Keratinocyte (primary cell): Measurements from ENCODE around the gene ADCY5. TPM values are rescaled to one million over a fixed set of nuclear protein-coding genes. Genes with fewer than 3 reads are reported as not detected.

Experiments used
- DNase-seq: peaks from one replicate; pipeline ENCODE4 v3.0.0-alpha.2; 2011; ENCODE audit warnings: low read depth, missing footprints, low spot score
- FAIRE-seq: peaks from 2 replicates; lab custom pipeline; 2011; peaks lifted over from hg19 to GRCh38; lab: Jason Lieb, UNC
- H2AFZ ChIP-seq: 2 replicates; pipeline ENCODE4 v1.6.0; 2012; ENCODE audit warnings: low read length, control low read depth, inconsistent platforms; ENCODE audit not compliant: control insufficient read depth
- H3K27ac ChIP-seq: 2 replicates; pipeline ENCODE4 v1.5.1; 2011; ENCODE audit warnings: low read length; ENCODE audit not compliant: control insufficient read depth, insufficient read depth
- H3K27me3 ChIP-seq: 3 replicates; pipeline ENCODE4 v1.6.0; 2011; ENCODE audit warnings: low read length; ENCODE audit not compliant: control insufficient read depth, insufficient read depth; ENCODE audit errors: extremely low read depth
- H3K36me3 ChIP-seq, 2 experiments: 2 replicates in 1 of 2; 3 replicates in 1 of 2; pipeline ENCODE4 v1.5.1; 2011; ENCODE audit warnings: low read length in 2 of 2, mild to moderate bottlenecking in 1 of 2; ENCODE audit not compliant: control insufficient read depth in 2 of 2, insufficient read depth in 2 of 2; ENCODE audit errors: extremely low read depth in 1 of 2
- H3K4me1 ChIP-seq: 3 replicates; pipeline ENCODE4 v1.5.1; 2011; ENCODE audit warnings: low read length; ENCODE audit not compliant: control insufficient read depth, insufficient read depth; ENCODE audit errors: extremely low read depth
- H3K4me2 ChIP-seq: 3 replicates; pipeline ENCODE4 v1.6.0; 2011; ENCODE audit warnings: low read depth, low read length; ENCODE audit not compliant: control insufficient read depth, insufficient read depth; ENCODE audit errors: extremely low read depth
- H3K4me3 ChIP-seq, 3 experiments: fragments of 200-600 bp in 1 of 3; sonication (generic) in 1 of 3; 2 replicates in 2 of 3; 3 replicates in 1 of 3; pipeline ENCODE4 v1.5.1; 2011 to 2016; ENCODE audit warnings: low read length in 3 of 3, mild to moderate bottlenecking in 3 of 3, control low read depth in 2 of 3, inconsistent platforms in 1 of 3, low read depth in 1 of 3, mixed read lengths in 1 of 3, mixed run types in 1 of 3, moderate library complexity in 1 of 3; ENCODE audit not compliant: control insufficient read depth in 2 of 3, insufficient read depth in 2 of 3; ENCODE audit errors: extremely low read depth in 1 of 3
- H3K79me2 ChIP-seq: 2 replicates; pipeline ENCODE4 v1.6.0; 2012; ENCODE audit warnings: low read length; ENCODE audit not compliant: control insufficient read depth, insufficient read depth
- H3K9ac ChIP-seq: 3 replicates; pipeline ENCODE4 v1.6.0; 2011; ENCODE audit warnings: low read length; ENCODE audit not compliant: control insufficient read depth, insufficient read depth; ENCODE audit errors: extremely low read depth
- H3K9me1 ChIP-seq: 3 replicates; pipeline ENCODE4 v1.6.0; 2011; ENCODE audit warnings: low read length; ENCODE audit not compliant: control insufficient read depth, insufficient read depth; ENCODE audit errors: extremely low read depth
- H3K9me3 ChIP-seq: 2 replicates; pipeline ENCODE4 v1.5.1; 2012; ENCODE audit warnings: low read depth, low read length; ENCODE audit not compliant: control insufficient read depth
- H4K20me1 ChIP-seq: 3 replicates; pipeline ENCODE4 v1.6.0; 2011; ENCODE audit warnings: low read length; ENCODE audit not compliant: control insufficient read depth, insufficient read depth; ENCODE audit errors: extremely low read depth
- EZH2 ChIP-seq: IDR thresholded peaks from one replicate; pipeline ENCODE4 v1.6.1; 2012; ENCODE audit warnings: inconsistent platforms, mild to moderate bottlenecking, low read length, moderate library complexity
- dilution Hi-C: fragments of 300-500 bp; cut with MboI; formaldehyde crosslinking; loops from one replicate; pipeline ENCODE4 v1.7.0; 2020; ENCODE audit warnings: low sequenced_read_pairs; ENCODE audit not compliant: extremely low pct_ligation_motif_present
- polyA plus RNA-seq, 5 experiments: library from polyadenylated mRNA; depleted of rRNA in 3 of 5; stranded (reverse) in 3 of 5; stranded (forward) in 1 of 5; unstranded in 1 of 5; fragments of >200 nt; gene quantifications; 1 replicate in 1 of 5; 2 replicates in 3 of 5; 3 replicates in 1 of 5; pipeline versions ENCODE4 v1.2.1 to v1.2.3, GENCODE V29; 2011 to 2012; ENCODE audit warnings: missing spikeins in 2 of 5, low read depth in 1 of 5, low replicate concordance in 1 of 5
- TF ChIP-seq, protein P1 (sequence below), 3 experiments: IDR thresholded peaks in 1 of 3; conservative IDR thresholded peaks in 1 of 3; optimal IDR thresholded peaks in 1 of 3; 2 replicates in 2 of 3; 3 replicates in 1 of 3; pipeline versions ENCODE3 to v1.5.1; 2011; ENCODE audit warnings: low read length in 3 of 3, mild to moderate bottlenecking in 3 of 3, moderate library complexity in 2 of 3, control low read depth in 1 of 3, inconsistent platforms in 1 of 3; ENCODE audit not compliant: insufficient read depth in 2 of 3; ENCODE audit errors: extremely low read depth in 1 of 3

Gene ADCY5
- polyA plus RNA-seq, 1 donor (not counting 4 experiments of a cell fraction or from before 2014, with no cell fraction given) = not detected

DNA sequence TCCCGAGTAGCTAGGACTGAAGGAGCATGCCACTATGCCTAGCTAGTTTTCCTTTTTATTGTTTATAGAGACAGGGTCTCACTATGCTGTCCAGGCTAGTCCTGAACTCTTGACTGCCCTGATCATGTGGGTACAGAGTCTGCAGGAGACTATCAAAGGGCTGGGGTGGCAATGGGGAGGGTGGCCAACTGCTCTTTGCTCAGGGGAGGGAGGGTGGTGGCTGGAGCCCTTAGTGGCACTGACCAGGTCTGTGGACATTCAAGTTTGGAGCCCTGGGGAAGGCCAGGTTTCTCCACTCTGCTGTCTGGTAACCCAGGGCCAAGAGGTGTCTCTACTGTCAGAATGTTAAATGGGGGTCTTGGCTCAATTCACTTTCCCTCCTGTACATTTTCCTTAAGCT, 125.1 kb downstream of the ADCY5 start:
- TF ChIP-seq EZH2 = no peak
- TF ChIP-seq, protein P1, sequence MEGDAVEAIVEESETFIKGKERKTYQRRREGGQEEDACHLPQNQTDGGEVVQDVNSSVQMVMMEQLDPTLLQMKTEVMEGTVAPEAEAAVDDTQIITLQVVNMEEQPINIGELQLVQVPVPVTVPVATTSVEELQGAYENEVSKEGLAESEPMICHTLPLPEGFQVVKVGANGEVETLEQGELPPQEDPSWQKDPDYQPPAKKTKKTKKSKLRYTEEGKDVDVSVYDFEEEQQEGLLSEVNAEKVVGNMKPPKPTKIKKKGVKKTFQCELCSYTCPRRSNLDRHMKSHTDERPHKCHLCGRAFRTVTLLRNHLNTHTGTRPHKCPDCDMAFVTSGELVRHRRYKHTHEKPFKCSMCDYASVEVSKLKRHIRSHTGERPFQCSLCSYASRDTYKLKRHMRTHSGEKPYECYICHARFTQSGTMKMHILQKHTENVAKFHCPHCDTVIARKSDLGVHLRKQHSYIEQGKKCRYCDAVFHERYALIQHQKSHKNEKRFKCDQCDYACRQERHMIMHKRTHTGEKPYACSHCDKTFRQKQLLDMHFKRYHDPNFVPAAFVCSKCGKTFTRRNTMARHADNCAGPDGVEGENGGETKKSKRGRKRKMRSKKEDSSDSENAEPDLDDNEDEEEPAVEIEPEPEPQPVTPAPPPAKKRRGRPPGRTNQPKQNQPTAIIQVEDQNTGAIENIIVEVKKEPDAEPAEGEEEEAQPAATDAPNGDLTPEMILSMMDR (optimal IDR thresholded peaks at IDR 0.05 in 1 of 3, IDR thresholded peaks at IDR 0.05 in 1 of 3, conservative IDR thresholded peaks at IDR 0.05 in 1 of 3; ENCODE audit: extremely low read depth in 1 of 3, insufficient read depth in 2 of 3, low read length in 3 of 3) = no peak
- Histone ChIP-seq H4K20me1 (no peaks in the 10 kb centered on the region), H3K9me3 (no peaks in the 10 kb centered on the region), H3K9me1 (no peaks in the 10 kb centered on the region), H3K36me3 (no peaks in the 10 kb centered on the region), H3K9ac (no peak overlapping the region), H3K4me3 (no peak overlapping the region), H3K27ac (no peak overlapping the region), H3K4me1 (no peaks in the 10 kb centered on the region), H3K4me2 (no peak overlapping the region), H3K27me3 (peaks cover 23% of the 10 kb centered on the region), H3K79me2 (no peaks in the 10 kb centered on the region), H2AFZ (no peak overlapping the region)
- dilution Hi-C loops = no loop called here
- FAIRE-seq (no peak), DNase-seq (no peak)

DNA sequence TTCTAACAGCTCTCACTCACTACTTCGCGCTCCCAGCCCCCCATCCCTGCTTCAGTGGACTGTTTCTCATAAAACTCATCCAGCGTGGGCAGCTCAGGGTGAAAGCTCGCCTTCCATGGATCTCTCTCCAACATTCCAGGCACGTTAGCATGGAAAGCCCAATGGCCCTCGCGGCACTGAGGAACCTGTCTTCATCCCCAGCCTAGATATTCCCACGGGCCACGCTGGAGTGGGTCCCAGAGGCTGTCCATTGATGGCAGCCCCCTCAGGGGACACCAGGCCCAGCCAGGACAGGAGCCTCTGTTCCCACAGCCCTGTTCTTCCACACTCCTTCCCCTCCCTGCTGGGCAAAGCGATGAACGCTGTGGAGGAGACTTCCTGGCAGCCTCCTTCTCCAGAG, 126.0 kb downstream of the ADCY5 start:
- no peak overlapping the region for H3K27ac ChIP-seq
- no peak overlapping the region for H3K9ac ChIP-seq
- no peak for TF ChIP-seq EZH2
- dilution Hi-C loops = no loop called here
- H3K27me3 ChIP-seq = peaks cover 23% of the 10 kb centered on the region
- no peaks in the 10 kb centered on the region for H3K36me3 ChIP-seq
- H3K4me1 ChIP-seq = no peaks in the 10 kb centered on the region
- no peak for FAIRE-seq
- no peaks in the 10 kb centered on the region for H4K20me1 ChIP-seq
- H3K9me3 ChIP-seq = no peaks in the 10 kb centered on the region
- H3K4me2 ChIP-seq = no peak overlapping the region
- no peaks in the 10 kb centered on the region for H3K9me1 ChIP-seq
- H3K4me3 ChIP-seq = no peak overlapping the region
- DNase-seq = no peak
- no peaks in the 10 kb centered on the region for H3K79me2 ChIP-seq
- H2AFZ ChIP-seq = no peak overlapping the region

DNA sequence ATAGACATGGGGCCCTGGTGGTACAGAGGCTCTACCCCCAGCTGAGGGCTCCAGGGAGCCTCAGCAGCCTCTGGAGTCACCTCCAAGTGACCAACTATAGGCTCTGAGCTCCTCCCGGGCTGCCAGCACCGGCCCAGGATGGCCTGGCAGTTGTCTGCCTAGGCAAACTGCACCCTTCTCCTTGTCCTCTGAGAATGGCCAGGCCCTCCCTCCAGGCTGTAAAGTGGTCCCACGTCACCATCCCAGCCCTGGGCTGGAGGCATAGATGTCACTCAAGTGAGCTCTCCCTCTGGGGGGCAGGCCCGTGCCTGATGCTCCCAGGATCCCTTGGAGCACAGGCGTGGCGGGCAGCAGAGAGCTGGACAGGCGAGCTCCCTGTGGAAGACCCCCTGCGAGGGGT, 127.1 kb downstream of the ADCY5 start:
- H3K9me3 ChIP-seq = no peaks in the 10 kb centered on the region
- H3K27ac ChIP-seq = no peak overlapping the region
- no peaks in the 10 kb centered on the region for H3K9me1 ChIP-seq
- H4K20me1 ChIP-seq = no peaks in the 10 kb centered on the region
- TF ChIP-seq, protein P1 (optimal IDR thresholded peaks at IDR 0.05 in 1 of 3, IDR thresholded peaks at IDR 0.05 in 1 of 3, conservative IDR thresholded peaks at IDR 0.05 in 1 of 3; ENCODE audit: extremely low read depth in 1 of 3, insufficient read depth in 2 of 3, low read length in 3 of 3) = no peak
- no peak for TF ChIP-seq EZH2
- DNase-seq (no peak), FAIRE-seq (no peak)
- H2AFZ ChIP-seq = no peak overlapping the region
- dilution Hi-C loops = no loop called here
- H3K27me3 ChIP-seq = peaks cover 23% of the 10 kb centered on the region
- H3K4me3 ChIP-seq = no peak overlapping the region
- H3K36me3 ChIP-seq = no peaks in the 10 kb centered on the region
- H3K9ac ChIP-seq = no peak overlapping the region
- no peaks in the 10 kb centered on the region for H3K79me2 ChIP-seq
- no peak overlapping the region for H3K4me2 ChIP-seq
- H3K4me1 ChIP-seq = no peaks in the 10 kb centered on the region
